ENCODE data around the gene GUF1.

DNA sequence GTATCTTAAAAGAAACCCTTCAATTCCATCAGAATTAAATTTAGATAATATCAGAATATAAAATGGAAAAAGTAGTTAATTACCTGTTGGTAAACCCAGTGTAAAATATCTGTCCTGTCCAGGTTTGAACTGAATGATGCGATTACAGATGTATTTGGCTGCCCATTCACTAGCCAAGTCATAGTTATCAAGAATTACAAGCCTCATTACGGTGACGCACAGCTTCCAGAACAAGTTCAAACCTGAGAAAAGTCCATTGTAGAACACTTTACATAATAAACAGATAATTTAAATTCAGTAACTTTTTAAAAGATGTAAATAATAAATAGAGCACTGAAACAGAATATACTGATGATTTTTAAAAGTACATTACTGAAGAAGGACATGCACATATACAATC lies 43.8 kb downstream of the GUF1 start:
- TF ChIP-seq ZNF644 (CRISPR knock-in tag; IDR thresholded peaks at IDR 0.05; ENCODE audit: low read depth) (no peak), SCMH1 (CRISPR knock-in tag; IDR thresholded peaks at IDR 0.05; ENCODE audit: borderline replicate concordance) (no peak), NCOR1 (IDR thresholded peaks at IDR 0.05; ENCODE audit: borderline replicate concordance, low read length) (no peak), ZNF670 (CRISPR knock-in tag; IDR thresholded peaks at IDR 0.05; ENCODE audit: borderline replicate concordance) (no peak), POLR2A (IDR thresholded peaks at IDR 0.05; ENCODE audit: insufficient read depth in 1 of 2, low read depth in 2 of 2, low read length in 2 of 2) (no peak), TARDBP (CRISPR knock-in tag; IDR thresholded peaks at IDR 0.05) (no peak), MTF1 (CRISPR knock-in tag; IDR thresholded peaks at IDR 0.05) (no peak)
- TF ChIP-seq, protein P1, sequence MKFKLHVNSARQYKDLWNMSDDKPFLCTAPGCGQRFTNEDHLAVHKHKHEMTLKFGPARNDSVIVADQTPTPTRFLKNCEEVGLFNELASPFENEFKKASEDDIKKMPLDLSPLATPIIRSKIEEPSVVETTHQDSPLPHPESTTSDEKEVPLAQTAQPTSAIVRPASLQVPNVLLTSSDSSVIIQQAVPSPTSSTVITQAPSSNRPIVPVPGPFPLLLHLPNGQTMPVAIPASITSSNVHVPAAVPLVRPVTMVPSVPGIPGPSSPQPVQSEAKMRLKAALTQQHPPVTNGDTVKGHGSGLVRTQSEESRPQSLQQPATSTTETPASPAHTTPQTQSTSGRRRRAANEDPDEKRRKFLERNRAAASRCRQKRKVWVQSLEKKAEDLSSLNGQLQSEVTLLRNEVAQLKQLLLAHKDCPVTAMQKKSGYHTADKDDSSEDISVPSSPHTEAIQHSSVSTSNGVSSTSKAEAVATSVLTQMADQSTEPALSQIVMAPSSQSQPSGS (CRISPR knock-in tag; IDR thresholded peaks at IDR 0.05) = no peak
- TF ChIP-seq, protein P2, sequence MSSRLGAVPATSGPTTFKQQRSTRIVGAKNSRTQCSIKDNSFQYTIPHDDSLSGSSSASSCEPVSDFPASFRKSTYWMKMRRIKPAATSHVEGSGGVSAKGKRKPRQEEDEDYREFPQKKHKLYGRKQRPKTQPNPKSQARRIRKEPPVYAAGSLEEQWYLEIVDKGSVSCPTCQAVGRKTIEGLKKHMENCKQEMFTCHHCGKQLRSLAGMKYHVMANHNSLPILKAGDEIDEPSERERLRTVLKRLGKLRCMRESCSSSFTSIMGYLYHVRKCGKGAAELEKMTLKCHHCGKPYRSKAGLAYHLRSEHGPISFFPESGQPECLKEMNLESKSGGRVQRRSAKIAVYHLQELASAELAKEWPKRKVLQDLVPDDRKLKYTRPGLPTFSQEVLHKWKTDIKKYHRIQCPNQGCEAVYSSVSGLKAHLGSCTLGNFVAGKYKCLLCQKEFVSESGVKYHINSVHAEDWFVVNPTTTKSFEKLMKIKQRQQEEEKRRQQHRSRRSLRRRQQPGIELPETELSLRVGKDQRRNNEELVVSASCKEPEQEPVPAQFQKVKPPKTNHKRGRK (CRISPR knock-in tag; IDR thresholded peaks at IDR 0.05) = no peak

Data from HepG2 (cell line).